H1 (cell line): ENCODE measurements around the gene WDR93. TPM values are rescaled to one million over a fixed set of nuclear protein-coding genes. Genes with fewer than 3 reads are reported as not detected.

Experiments used
- polyA plus RNA-seq, 7 experiments: library from polyadenylated mRNA; depleted of rRNA in 3 of 7; stranded (reverse) in 5 of 7; unstranded in 2 of 7; fragments of >200 nt in 5 of 7; fragments of 200-250 nt in 2 of 7; gene quantifications; 1 replicate in 5 of 7; 2 replicates in 1 of 7; 4 replicates in 1 of 7; pipeline versions ENCODE4 v1.2.1 to v1.2.3, GENCODE V29; 2011 to 2013; ENCODE audit warnings: missing spikeins in 2 of 7, mixed read lengths in 2 of 7
- small RNA-seq: library from polyadenylated mRNA; stranded (forward); fragments of <200 nt; extraction: miRNeasy Mini kit (QIAGEN cat#:217004); gene quantifications from one replicate; pipeline ENCODE3, GENCODE V24; 2013; ENCODE audit not compliant: insufficient read depth
- total RNA-seq: library from RNA; stranded (reverse); fragmentation: NEBNext Ultra II Directional; extraction: Animal tissue kit (Norgen Biotek cat#: 25700); gene quantifications from 2 replicates; pipeline ENCODE4 v1.2.1, GENCODE V29; 2021

WDR93 gene
- total and polyA plus RNA-seq, 2 of the 8 experiments (the other 6 are each of a cell fraction or from before 2014, with no cell fraction given) = 0.03 TPM; not detected in 1

Small RNA genes within 50 kb of the gene (small RNA-seq; reads per million reads assigned to genes)
- gene RNU6-132P = not detected

Other genes with a start within 250 kb of the WDR93 start
- gene RHCG, start 194.2 kb upstream of the WDR93 start, total RNA-seq = 0.46 TPM in 1 of 2 replicates, not detected in the other
- 0.53 and 0.68 TPM in 2 replicates for gene RHCG, start 194.2 kb upstream of the WDR93 start, polyA plus RNA-seq (2011; rRNA removed)
- gene TICRR, start 115.3 kb upstream of the WDR93 start, total RNA-seq = 34.8 and 37.3 TPM in 2 replicates
- 13.1 and 15.9 TPM in 2 replicates for gene TICRR, start 115.3 kb upstream of the WDR93 start, polyA plus RNA-seq (2011; rRNA removed)
- gene KIF7, start 35.3 kb upstream of the WDR93 start, total RNA-seq = 14.0 TPM in 2 replicates
- 4.9 and 7.0 TPM in 2 replicates for gene KIF7, start 35.3 kb upstream of the WDR93 start, polyA plus RNA-seq (2011; rRNA removed)
- 0.11 TPM in 1 of 2 replicates, not detected in the other for gene PLIN1, start 11.4 kb upstream of the WDR93 start, total RNA-seq
- gene PLIN1, start 11.4 kb upstream of the WDR93 start, polyA plus RNA-seq (2011; rRNA removed) = 0.33 and 0.41 TPM in 2 replicates
- 2.2 and 2.9 TPM in 2 replicates for gene PEX11A, start 57 bp upstream of the WDR93 start, total RNA-seq
- 2.3 and 3.0 TPM in 2 replicates for gene PEX11A, start 57 bp upstream of the WDR93 start, polyA plus RNA-seq (2011; rRNA removed)
- gene MESP1, start 60.4 kb downstream of the WDR93 start, total RNA-seq = 0.15 TPM in 1 of 2 replicates, not detected in the other
- gene MESP1, start 60.4 kb downstream of the WDR93 start, polyA plus RNA-seq (2011; rRNA removed) = 0.23 and 0.28 TPM in 2 replicates
- gene MESP2, start 85.5 kb downstream of the WDR93 start, total RNA-seq = 0.35 and 0.38 TPM in 2 replicates
- 0.80 and 1.6 TPM in 2 replicates for gene MESP2, start 85.5 kb downstream of the WDR93 start, polyA plus RNA-seq (2011; rRNA removed)
- 1.6 and 2.2 TPM in 2 replicates for gene ANPEP, start 124.0 kb downstream of the WDR93 start, total RNA-seq
- 2.0 and 3.3 TPM in 2 replicates for gene ANPEP, start 124.0 kb downstream of the WDR93 start, polyA plus RNA-seq (2011; rRNA removed)
- gene AP3S2, start 203.2 kb downstream of the WDR93 start, total RNA-seq = 42.3 and 45.4 TPM in 2 replicates
- gene AP3S2, start 203.2 kb downstream of the WDR93 start, polyA plus RNA-seq (2011; rRNA removed) = 17.5 and 19.2 TPM in 2 replicates
- gene ARPIN, start 222.1 kb downstream of the WDR93 start, total RNA-seq = 3.1 and 3.9 TPM in 2 replicates
- gene ARPIN, start 222.1 kb downstream of the WDR93 start, polyA plus RNA-seq (2011; rRNA removed) = 3.1 and 3.6 TPM in 2 replicates